Neuronal stem cell (in vitro differentiated cells): ENCODE data around the gene ARHGAP5.
"Not testable (repeated sequence)": the region's sequence is repeated elsewhere in the genome, so short reads cannot be mapped to it uniquely, and the experiment has no call there.

Experiments
- DNase-seq: peaks from one replicate; pipeline ENCODE4 v3.0.0-alpha.2; 2013; ENCODE audit warnings: low spot score
- H2AFZ ChIP-seq: one replicate; pipeline ENCODE4 v1.6.1; 2013; ENCODE audit warnings: mild to moderate bottlenecking, low read length, inconsistent platforms
- H2AK5ac ChIP-seq: 2 replicates; pipeline ENCODE4 v1.6.1; 2013; ENCODE audit warnings: low read depth, mild to moderate bottlenecking, inconsistent platforms, low read length, moderate library complexity, mixed read lengths
- H2BK120ac ChIP-seq: 2 replicates; pipeline ENCODE4 v1.6.1; 2013; ENCODE audit warnings: low read depth, mild to moderate bottlenecking, inconsistent platforms, low read length, moderate library complexity, mixed read lengths
- H2BK12ac ChIP-seq: one replicate; pipeline ENCODE4 v1.6.1; 2013; ENCODE audit warnings: low read length, inconsistent platforms
- H2BK15ac ChIP-seq: 2 replicates; pipeline ENCODE4 v1.6.1; 2013; ENCODE audit warnings: mild to moderate bottlenecking, low read length, inconsistent platforms, mixed read lengths
- H2BK5ac ChIP-seq: one replicate; pipeline ENCODE4 v1.6.1; 2013; ENCODE audit warnings: inconsistent platforms, mild to moderate bottlenecking, low read length, moderate library complexity
- H3K14ac ChIP-seq: one replicate; pipeline ENCODE4 v1.6.1; 2013; ENCODE audit warnings: low read length, inconsistent platforms
- H3K18ac ChIP-seq: 2 replicates; pipeline ENCODE4 v1.6.1; 2013; ENCODE audit warnings: low read length, inconsistent platforms
- H3K23ac ChIP-seq: 2 replicates; pipeline ENCODE4 v1.6.1; 2013; ENCODE audit warnings: low read depth, mild to moderate bottlenecking, mixed read lengths, low read length, inconsistent platforms; ENCODE audit not compliant: poor library complexity
- H3K27ac ChIP-seq: replicated peaks from 3 replicates; pipeline ENCODE4 v1.5.1; 2013; ENCODE audit warnings: low read length, inconsistent platforms
- H3K27me3 ChIP-seq, 3 experiments: 2 replicates each; pipeline ENCODE4 v1.6.1; 2013; ENCODE audit warnings: low read length in 3 of 3, mild to moderate bottlenecking in 2 of 3, inconsistent platforms in 1 of 3, low read depth in 1 of 3, mixed read lengths in 1 of 3, moderate library complexity in 1 of 3; ENCODE audit not compliant: control insufficient read depth in 3 of 3, insufficient read depth in 3 of 3
- H3K36me3 ChIP-seq, 2 donors: replicated peaks in 1 of 2; 2 replicates each; pipeline ENCODE4 v1.6.1; 2013; ENCODE audit warnings: low read length in 2 of 2; ENCODE audit not compliant: control insufficient read depth in 2 of 2, insufficient read depth in 2 of 2
- H3K4ac ChIP-seq: 2 replicates; pipeline ENCODE4 v1.6.1; 2013; ENCODE audit warnings: inconsistent platforms, mild to moderate bottlenecking, low read length, moderate library complexity
- H3K4me1 ChIP-seq, 2 donors: 1 replicate in 1 of 2; 2 replicates in 1 of 2; pipeline ENCODE4 v1.6.1; 2013; ENCODE audit warnings: low read length in 2 of 2, low read depth in 1 of 2; ENCODE audit not compliant: control insufficient read depth in 2 of 2, insufficient read depth in 1 of 2
- H3K4me2 ChIP-seq: one replicate; pipeline ENCODE4 v1.6.1; 2013; ENCODE audit warnings: mild to moderate bottlenecking, low read length, inconsistent platforms; ENCODE audit not compliant: insufficient read depth, poor library complexity, severe bottlenecking
- H3K4me3 ChIP-seq, 2 donors: 2 replicates each; pipeline ENCODE4 v1.5.1; 2013; ENCODE audit warnings: low read length in 2 of 2, mild to moderate bottlenecking in 2 of 2, inconsistent platforms in 1 of 2, moderate library complexity in 1 of 2
- H3K79me1 ChIP-seq: one replicate; pipeline ENCODE4 v1.6.1; 2013; ENCODE audit warnings: low read depth, mild to moderate bottlenecking, inconsistent platforms, low read length, moderate library complexity
- H3K9ac ChIP-seq: one replicate; pipeline ENCODE4 v1.6.1; 2013; ENCODE audit warnings: mild to moderate bottlenecking, low read depth, low read length, inconsistent platforms; ENCODE audit not compliant: poor library complexity
- H3K9me3 ChIP-seq, 2 donors: replicated peaks in 1 of 2; 2 replicates each; pipeline versions ENCODE3 to v1.6.1; 2013; ENCODE audit warnings: low read length in 2 of 2, mild to moderate bottlenecking in 2 of 2, inconsistent platforms in 1 of 2, low read depth in 1 of 2, mixed read lengths in 1 of 2, moderate library complexity in 1 of 2; ENCODE audit not compliant: control insufficient read depth in 2 of 2, insufficient read depth in 1 of 2
- H4K8ac ChIP-seq: one replicate; pipeline ENCODE4 v1.6.1; 2013; ENCODE audit warnings: low read depth, mild to moderate bottlenecking, inconsistent platforms, low read length, moderate library complexity
- H4K91ac ChIP-seq: one replicate; pipeline ENCODE4 v1.6.1; 2013; ENCODE audit warnings: low read length, low read depth, mild to moderate bottlenecking, inconsistent platforms; ENCODE audit not compliant: poor library complexity
- WGBS, 2 donors: extraction: QIAGEN DNeasy Blood & Tissue Kit; methylation state at CpG; one replicate each; pipeline ENCODE4 v1.1.7; 2013; ENCODE audit warnings: missing lambda C conversion rate in 2 of 2, mixed read lengths in 1 of 2; ENCODE audit not compliant: insufficient read length in 2 of 2, insufficient replicate concordance in 1 of 2; ENCODE audit errors: extremely low coverage in 2 of 2; 5-methylcytosine and 5-hydroxymethylcytosine counted together

ARHGAP5 gene

GRCh38 chr14:32110548-32110896 is 33.4 kb downstream of the ARHGAP5 start:
- WGBS, 2 donors = no CpG with 5 or more reads among the region's 2 CpGs
- no peak overlapping the region for H3K4me3 ChIP-seq
- no peak overlapping the region for H2BK120ac ChIP-seq
- no peak overlapping the region for H4K91ac ChIP-seq
- H3K23ac ChIP-seq = no peak overlapping the region
- no peak overlapping the region for H3K4ac ChIP-seq
- H3K79me1 ChIP-seq = peaks cover 7% of the 10 kb centered on the region
- no peak overlapping the region for H2BK12ac ChIP-seq
- no peaks in the 10 kb centered on the region for H3K4me1 ChIP-seq
- H3K4me2 ChIP-seq = no peak overlapping the region
- no peak overlapping the region for H3K14ac ChIP-seq
- DNase-seq = no peak
- peaks cover 2 to 17% of the 10 kb centered on the region in 2 donors for H3K9me3 ChIP-seq
- H3K27ac ChIP-seq = no peak overlapping the region
- H3K9ac ChIP-seq = no peak overlapping the region
- H3K27me3 ChIP-seq = no peaks in the 10 kb centered on the region
- H2AFZ ChIP-seq = no peak overlapping the region
- no peak overlapping the region for H2AK5ac ChIP-seq
- no peak overlapping the region for H2BK15ac ChIP-seq
- H4K8ac ChIP-seq = no peak overlapping the region
- H2BK5ac ChIP-seq = no peak overlapping the region
- H3K36me3 ChIP-seq = peaks cover 3 to 67% of the 10 kb centered on the region in 2 donors
- H3K18ac ChIP-seq = no peak overlapping the region

GRCh38 chr14:32121536-32121935 is 44.4 kb downstream of the ARHGAP5 start:
- no peak overlapping the region for H3K14ac ChIP-seq
- no peak overlapping the region for H2BK12ac ChIP-seq
- no peak overlapping the region for H3K18ac ChIP-seq
- no peak overlapping the region for H3K23ac ChIP-seq
- H3K4me1 ChIP-seq = no peaks in the 10 kb centered on the region
- no peak overlapping the region for H3K4ac ChIP-seq
- H3K9me3 ChIP-seq = peaks cover 3 to 46% of the 10 kb centered on the region in 2 donors
- no peak overlapping the region for H3K4me3 ChIP-seq
- H2BK5ac ChIP-seq = no peak overlapping the region
- no peak overlapping the region for H3K27ac ChIP-seq
- H2AFZ ChIP-seq = no peak overlapping the region
- no peaks in the 10 kb centered on the region for H3K27me3 ChIP-seq
- DNase-seq = no peak
- H4K91ac ChIP-seq = no peak overlapping the region
- H3K36me3 ChIP-seq = peaks cover 3 to 92% of the 10 kb centered on the region in 2 donors
- no peak overlapping the region for H3K4me2 ChIP-seq
- no peak overlapping the region for H2BK15ac ChIP-seq
- no peak overlapping the region for H4K8ac ChIP-seq
- H2AK5ac ChIP-seq = no peak overlapping the region
- H3K79me1 ChIP-seq = no peaks in the 10 kb centered on the region
- no peak overlapping the region for H3K9ac ChIP-seq
- H2BK120ac ChIP-seq = no peak overlapping the region

- Histone ChIP-seq H4K91ac (no peak overlapping the region), H2BK120ac (no peak overlapping the region), H2BK15ac (no peak overlapping the region), H2BK12ac (no peak overlapping the region), H3K79me1 (no peaks in the 10 kb centered on the region), H4K8ac (no peak overlapping the region), H3K4me1 (no peaks in the 10 kb centered on the region), H3K4me2 (no peak overlapping the region), H2BK5ac (no peak overlapping the region), H3K18ac (no peak overlapping the region), H3K23ac (no peak overlapping the region), H3K9me3 (peaks cover 3 to 50% of the 10 kb centered on the region in 2 donors), H3K14ac (no peak overlapping the region), H3K27ac (no peak overlapping the region), H2AK5ac (no peak overlapping the region), H3K9ac (no peak overlapping the region), H2AFZ (no peak overlapping the region), H3K36me3 (peaks cover 3 to 92% of the 10 kb centered on the region in 2 donors), H3K4me3 (no peak overlapping the region), H3K27me3 (no peaks in the 10 kb centered on the region), H3K4ac (no peak overlapping the region)
- DNase-seq = no peak
- WGBS, 2 donors = no CpG with 5 or more reads among the region's 1 CpG
Measured at GRCh38 chr14:32121948-32122347, 44.8 kb downstream of the ARHGAP5 start.

- not testable (repeated sequence) for H2BK5ac ChIP-seq, H3K4ac ChIP-seq, H3K23ac ChIP-seq, H3K4me2 ChIP-seq, H2AFZ ChIP-seq, H4K91ac ChIP-seq, H2BK12ac ChIP-seq, H3K27me3 ChIP-seq, H3K27ac ChIP-seq, H3K79me1 ChIP-seq, H4K8ac ChIP-seq, H2BK120ac ChIP-seq, H3K4me1 ChIP-seq, H2AK5ac ChIP-seq, H3K4me3 ChIP-seq, DNase-seq, H3K18ac ChIP-seq, H3K9ac ChIP-seq, H2BK15ac ChIP-seq, H3K14ac ChIP-seq
- H3K9me3 ChIP-seq = peaks cover 13 to 68% of the 10 kb centered on the region in 2 donors
- peaks cover 11 to 75% of the 10 kb centered on the region in 2 donors for H3K36me3 ChIP-seq
- no CpG with 5 or more reads among the region's 13 CpGs for WGBS, 2 donors
Measured at GRCh38 chr14:32126899-32127730, 50.0 kb downstream of the ARHGAP5 start.
